NCI-H1694 treated with DMSO at 0.1 percent for 48 hours (cell line): Measurements from ENCODE around the gene CNTNAP2.

Experiments
- DNase-seq: peaks from one replicate; lab custom pipeline; 2025; lab: John Stamatoyannopoulos, UW

The CNTNAP2 gene

GRCh38 chr7:146575903-146576302 is 459.3 kb downstream of the CNTNAP2 start:
- DNase-seq = no peak

DNA sequence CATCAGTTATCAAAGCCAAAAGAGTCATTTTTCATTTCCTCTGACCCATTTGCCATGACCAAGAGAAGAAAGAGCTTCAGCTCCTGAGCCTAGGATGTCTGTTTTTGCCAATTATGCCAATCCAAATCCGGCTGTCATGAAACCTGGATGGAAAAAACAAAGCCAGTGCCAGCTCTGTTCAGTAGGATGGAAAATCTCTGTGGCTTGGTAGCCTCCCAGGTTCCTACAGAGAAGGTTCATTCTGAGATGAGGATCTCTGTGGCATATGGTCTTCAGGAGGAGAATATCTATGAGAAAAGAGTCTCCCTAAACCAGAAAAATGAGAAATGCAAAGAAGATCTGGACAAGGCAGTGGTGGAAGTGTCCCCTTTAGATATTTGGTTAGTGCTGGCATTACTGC is 475.4 kb downstream of the CNTNAP2 start:
- peak; percentile 90 for DNase-seq

DNA sequence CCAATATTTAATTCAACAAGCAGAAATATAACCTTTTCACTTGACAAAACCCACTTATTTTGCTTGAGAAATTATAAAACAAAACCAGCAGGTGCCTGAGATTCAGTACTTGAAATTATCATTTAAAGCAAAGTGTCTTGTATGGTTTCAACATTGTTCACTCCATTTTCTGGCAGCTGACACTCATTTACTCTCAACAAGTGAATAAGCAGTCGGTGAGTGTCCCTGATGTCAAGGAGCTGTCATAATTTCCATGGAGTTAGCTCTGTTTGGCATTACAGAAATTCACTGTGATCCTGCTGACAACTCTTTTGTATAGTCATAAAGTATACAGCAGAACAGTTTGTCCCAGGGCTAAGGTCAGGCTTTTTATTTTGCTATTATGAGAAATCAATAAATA is 490.0 kb downstream of the CNTNAP2 start:
- no peak for DNase-seq

GRCh38 chr7:146619641-146620040 is 503.0 kb downstream of the CNTNAP2 start:
- DNase-seq = no peak

GRCh38 chr7:146626912-146627311 is 510.3 kb downstream of the CNTNAP2 start:
- no peak for DNase-seq

GRCh38 chr7:146635205-146636032 is 518.8 kb downstream of the CNTNAP2 start:
- DNase-seq = no peak

GRCh38 chr7:146636033-146636356 is 519.4 kb downstream of the CNTNAP2 start:
- no peak for DNase-seq

DNA sequence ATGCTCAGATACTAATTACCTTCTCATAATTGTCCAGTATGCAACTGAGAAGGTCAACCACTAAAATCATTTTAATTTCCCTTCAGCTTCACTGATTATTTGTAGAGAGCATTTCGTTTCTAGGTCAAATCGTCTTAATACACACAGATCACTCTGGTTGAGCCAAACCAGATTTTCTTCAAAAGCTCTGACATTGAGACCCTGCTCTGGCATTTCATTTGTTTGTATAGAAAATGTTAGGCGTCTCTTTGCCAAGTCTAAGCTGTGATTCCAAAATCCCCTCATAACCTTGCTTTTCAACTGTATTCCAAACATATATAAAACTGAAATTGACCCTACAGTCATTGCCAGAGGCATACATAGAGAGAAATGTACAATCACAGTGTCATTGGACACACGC is 520.0 kb downstream of the CNTNAP2 start:
- no peak for DNase-seq

DNA sequence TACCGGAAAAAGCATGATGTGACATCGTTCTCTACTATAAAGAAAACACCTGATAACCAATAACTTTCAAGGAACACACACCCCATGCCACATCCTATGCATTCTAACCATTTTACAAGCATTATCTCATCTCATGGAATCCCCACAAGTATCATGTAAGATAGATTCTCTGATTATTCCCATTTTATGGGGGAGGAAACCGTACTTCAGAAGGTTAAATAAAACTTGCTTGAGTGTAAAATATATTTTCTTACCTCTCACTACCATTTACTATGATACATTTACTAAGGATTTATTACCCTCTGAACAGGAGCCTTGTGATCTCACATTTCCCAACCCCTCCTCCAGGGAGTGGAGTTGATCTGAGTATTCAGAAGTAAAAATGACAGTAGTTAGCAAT is 522.7 kb downstream of the CNTNAP2 start:
- no peak for DNase-seq

- DNase-seq = no peak
These were observed 524.9 kb downstream of the CNTNAP2 start for GRCh38 chr7:146641491-146641890.

DNA sequence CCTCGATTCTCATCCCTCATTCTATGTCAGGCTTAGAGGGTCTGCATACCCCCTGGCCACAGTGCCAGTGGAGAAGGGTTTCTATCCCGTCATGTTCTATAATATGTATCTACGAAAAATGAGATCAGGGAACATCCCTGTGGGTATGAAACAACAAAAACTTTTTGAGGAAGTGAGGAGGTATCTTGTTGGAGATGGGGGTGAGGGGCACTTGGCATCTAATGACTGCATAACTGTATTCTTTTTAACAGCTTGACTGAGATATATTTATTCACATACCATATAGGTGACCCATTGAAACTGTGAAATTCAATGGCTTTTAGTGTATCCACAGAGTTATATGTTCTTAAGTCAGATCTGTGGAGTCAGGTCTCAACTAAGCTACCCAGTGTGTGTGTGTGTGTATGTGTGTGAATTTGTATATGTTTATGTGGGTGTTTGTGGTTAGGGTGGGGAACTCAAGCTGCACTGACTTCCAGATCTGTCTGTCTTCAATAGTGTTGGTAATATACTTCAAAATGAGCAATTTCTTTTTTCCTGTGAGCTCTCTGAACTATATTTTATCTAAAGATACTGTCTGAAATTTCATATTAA is 528.9 kb downstream of the CNTNAP2 start:
- DNase-seq = no peak

DNA sequence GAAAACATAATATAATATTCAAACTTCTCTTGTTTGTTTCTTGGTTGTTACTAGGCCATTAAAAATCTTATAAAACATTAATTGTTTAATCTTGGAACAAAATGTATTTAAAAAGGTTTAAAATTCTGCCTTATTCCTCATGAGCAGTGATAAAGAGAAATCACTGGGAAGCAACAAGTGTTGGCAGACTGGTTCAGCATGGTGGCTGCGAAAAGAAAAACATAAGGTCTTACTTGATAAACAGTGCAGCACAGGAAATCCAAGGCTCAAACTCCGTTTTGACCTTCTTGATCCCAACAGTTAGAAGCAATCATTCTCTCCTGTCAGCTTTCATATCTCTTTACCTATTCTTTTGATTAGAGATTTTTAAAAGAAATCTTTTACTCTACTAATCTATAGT is 530.8 kb downstream of the CNTNAP2 start:
- DNase-seq = no peak

GRCh38 chr7:146652176-146652575 is 535.6 kb downstream of the CNTNAP2 start:
- no peak for DNase-seq

- DNase-seq = no peak
These were observed 537.4 kb downstream of the CNTNAP2 start for GRCh38 chr7:146654048-146654447.

GRCh38 chr7:146655928-146656797 is 539.6 kb downstream of the CNTNAP2 start:
- DNase-seq = peak; percentile 94

DNA sequence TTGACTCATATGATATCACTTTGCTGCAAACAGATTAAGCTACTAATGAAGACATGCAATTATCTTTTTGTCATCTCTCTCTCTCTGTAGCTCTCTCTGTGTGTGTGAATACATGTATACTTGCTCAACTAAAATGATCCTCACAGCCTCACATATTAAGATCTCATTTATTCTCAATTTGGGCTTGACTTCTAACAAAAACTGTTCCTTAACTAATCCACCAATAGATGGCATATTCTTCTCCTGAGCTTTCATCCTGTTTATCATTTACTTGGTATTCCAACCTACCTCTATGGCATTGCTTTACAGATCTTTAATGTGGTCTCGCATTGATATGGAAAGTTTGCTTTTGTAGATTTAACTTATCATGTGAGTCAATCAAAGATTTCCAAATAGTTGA is 540.4 kb downstream of the CNTNAP2 start:
- peak; percentile 73 for DNase-seq

DNA sequence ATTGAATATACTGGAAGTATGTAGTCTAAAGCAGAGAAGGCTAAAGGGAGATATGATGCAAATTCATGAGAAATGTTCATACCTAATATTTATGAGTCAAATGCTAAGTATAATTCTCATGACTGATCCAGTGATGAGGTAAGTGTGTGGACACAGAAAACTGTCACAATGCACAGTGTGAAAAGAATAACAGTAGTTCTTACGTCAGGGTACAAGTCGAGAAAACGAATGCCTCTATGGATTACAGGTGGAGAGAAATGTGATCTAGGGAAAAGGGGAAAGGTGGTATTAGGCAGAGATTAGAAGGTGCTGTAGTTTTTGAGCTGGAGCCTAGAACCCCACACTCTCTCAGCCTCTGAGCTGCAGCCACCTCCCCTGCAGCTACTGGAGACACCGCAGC is 542.0 kb downstream of the CNTNAP2 start:
- DNase-seq = no peak

GRCh38 chr7:146659732-146660131 is 543.1 kb downstream of the CNTNAP2 start:
- peak; percentile 48 for DNase-seq

DNA sequence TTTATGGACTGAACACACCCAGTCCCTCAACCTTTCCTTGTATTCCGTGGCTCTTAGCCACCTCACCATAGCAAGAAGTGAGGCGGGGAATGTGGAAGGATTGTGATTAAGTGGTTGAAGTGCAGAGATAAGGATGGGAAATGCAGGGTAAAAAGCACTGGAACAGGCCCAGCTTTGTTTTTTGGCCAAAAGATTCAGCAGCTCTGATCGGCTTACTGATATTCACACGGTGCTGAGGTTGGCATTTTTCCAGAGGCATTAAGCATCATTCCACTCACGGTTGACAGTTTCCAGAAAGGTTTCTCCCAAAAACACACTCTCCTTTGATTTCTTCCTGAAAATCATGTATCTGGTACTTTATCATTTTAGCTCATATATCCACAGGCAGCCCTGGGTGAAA is 544.2 kb downstream of the CNTNAP2 start:
- peak; percentile 26 for DNase-seq

DNA sequence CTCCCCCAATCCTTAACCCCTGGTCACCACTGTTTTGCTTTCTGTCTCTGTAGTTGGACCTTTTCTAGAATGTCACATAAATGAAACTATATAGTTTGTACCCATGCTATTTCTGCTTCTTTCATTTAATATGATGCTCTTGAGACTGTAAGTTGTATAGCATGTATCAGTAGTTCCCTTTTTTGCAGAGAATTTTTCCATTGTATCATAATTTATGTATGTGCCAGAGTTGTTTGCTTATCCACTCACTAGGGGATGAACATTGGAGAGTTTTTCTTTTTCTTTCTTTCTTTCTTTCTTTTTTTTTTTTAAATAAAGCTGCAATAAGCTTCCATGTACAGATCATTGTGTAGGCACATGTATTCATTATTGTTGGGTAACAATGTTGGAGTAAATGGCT is 544.8 kb downstream of the CNTNAP2 start:
- DNase-seq = no peak

DNA sequence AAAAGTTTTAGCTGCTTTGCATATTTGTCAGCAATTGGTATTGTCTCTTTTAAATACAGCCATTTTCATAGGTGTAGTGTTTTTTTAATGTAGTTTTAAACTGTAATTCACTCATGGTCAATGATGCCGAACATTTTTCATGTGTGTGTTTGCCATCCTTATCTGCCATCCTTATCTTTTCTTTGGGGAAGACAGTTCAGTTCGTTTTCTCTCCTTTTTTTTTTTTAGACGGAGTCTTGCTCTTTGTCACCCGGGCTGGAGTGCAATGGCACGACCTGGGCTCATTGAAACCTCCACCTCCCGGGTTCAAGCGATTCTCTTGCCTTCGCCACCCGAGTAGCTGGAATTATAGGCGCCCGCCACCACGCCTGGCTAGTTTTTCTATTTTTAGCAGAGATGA is 545.3 kb downstream of the CNTNAP2 start:
- DNase-seq = no peak

DNA sequence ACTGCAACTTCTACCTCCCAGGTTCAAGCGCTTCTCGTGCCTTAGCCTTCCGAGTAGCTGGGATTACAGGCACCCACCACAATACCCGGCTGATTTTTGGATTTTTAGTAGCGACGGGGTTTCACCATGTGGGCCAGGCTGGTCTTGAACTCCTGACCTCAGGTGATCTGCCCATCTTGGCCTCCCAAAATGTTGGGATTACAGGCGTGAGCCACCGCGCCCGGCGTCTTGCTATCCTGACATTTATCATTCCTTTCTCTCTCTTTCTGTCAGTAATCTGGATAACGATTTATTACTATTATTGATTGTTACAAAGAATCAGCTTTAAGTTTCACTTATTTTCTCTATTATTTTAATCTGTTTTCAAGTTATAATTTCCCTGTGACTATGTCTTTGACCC is 548.4 kb downstream of the CNTNAP2 start:
- no peak for DNase-seq

DNA sequence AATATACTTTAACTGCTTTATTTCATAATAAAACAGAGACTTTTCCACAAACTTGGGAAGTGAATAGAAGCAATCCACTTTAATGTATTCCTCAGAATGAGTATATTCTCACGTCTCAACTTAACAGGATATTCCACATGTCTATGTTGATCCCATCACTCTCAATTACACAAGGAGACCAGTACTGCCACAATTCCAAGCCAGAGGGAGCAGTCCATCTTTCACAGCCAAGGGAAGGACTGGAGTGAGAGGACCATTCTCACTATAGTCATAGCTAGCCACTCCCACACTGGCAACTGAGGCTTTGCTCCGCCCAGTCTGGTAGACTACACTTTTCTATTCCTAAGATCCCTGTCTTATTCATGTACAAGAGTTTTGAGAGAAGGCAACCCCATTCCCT is 553.9 kb downstream of the CNTNAP2 start:
- no peak for DNase-seq
